ENCODE measurements around the gene CFAP74.

- TF ChIP-seq POLR2A (IDR thresholded peaks at IDR 0.05) = no peak
- TF ChIP-seq, protein P1, sequence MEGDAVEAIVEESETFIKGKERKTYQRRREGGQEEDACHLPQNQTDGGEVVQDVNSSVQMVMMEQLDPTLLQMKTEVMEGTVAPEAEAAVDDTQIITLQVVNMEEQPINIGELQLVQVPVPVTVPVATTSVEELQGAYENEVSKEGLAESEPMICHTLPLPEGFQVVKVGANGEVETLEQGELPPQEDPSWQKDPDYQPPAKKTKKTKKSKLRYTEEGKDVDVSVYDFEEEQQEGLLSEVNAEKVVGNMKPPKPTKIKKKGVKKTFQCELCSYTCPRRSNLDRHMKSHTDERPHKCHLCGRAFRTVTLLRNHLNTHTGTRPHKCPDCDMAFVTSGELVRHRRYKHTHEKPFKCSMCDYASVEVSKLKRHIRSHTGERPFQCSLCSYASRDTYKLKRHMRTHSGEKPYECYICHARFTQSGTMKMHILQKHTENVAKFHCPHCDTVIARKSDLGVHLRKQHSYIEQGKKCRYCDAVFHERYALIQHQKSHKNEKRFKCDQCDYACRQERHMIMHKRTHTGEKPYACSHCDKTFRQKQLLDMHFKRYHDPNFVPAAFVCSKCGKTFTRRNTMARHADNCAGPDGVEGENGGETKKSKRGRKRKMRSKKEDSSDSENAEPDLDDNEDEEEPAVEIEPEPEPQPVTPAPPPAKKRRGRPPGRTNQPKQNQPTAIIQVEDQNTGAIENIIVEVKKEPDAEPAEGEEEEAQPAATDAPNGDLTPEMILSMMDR (IDR thresholded peaks at IDR 0.05) = no peak
Measured at GRCh38 chr1:1929102-1929638, 74.4 kb downstream of the CFAP74 start.
